Activated CD4-positive, CD25-positive, alpha-beta regulatory T cell (primary cell): ENCODE data around the gene SYMPK.
"Not testable (repeated sequence)": the region's sequence is repeated elsewhere in the genome, so short reads cannot be mapped to it uniquely, and the experiment has no call there.

ENCODE experiments used
- DNase-seq, 4 experiments: peaks; one replicate each; lab custom pipeline; 2025; lab: John Stamatoyannopoulos, UW

Gene SYMPK

GRCh38 chr19:45804140-45804958 is 58.6 kb downstream of the SYMPK start:
- no peak for DNase-seq

GRCh38 chr19:45801603-45802175 is 61.3 kb downstream of the SYMPK start:
- DNase-seq, result no peak

- DNase-seq, result no peak
Observed at GRCh38 chr19:45800070-45800553, 62.8 kb downstream of the SYMPK start.

- DNase-seq, result not testable (repeated sequence)
Observed at GRCh38 chr19:45799541-45799940, 63.4 kb downstream of the SYMPK start.

- peak in 1 of 4 experiments; percentile 19 for DNase-seq
Observed at GRCh38 chr19:45798995-45799517, 63.9 kb downstream of the SYMPK start.

- DNase-seq, result no peak
Observed at GRCh38 chr19:45794627-45795026, 68.3 kb downstream of the SYMPK start.

GRCh38 chr19:45793876-45794275 is 69.1 kb downstream of the SYMPK start:
- no peak for DNase-seq

GRCh38 chr19:45793178-45793564 is 69.8 kb downstream of the SYMPK start:
- no peak for DNase-seq

GRCh38 chr19:45792470-45793177 is 70.3 kb downstream of the SYMPK start, which contains the start of gene DMWD:
Gene DMWD, minus strand, starts transcription at chr19:45792845. Its CDS starts 89 bp downstream, at chr19:45792756.
- peak; percentile 99 for DNase-seq

- no peak for DNase-seq
Observed at GRCh38 chr19:45791744-45792469, 71.0 kb downstream of the SYMPK start.

- no peak for DNase-seq
Observed at GRCh38 chr19:45790942-45791341, 72.0 kb downstream of the SYMPK start.

GRCh38 chr19:45789035-45789786 is 73.7 kb downstream of the SYMPK start:
- DNase-seq, result no peak

GRCh38 chr19:45786533-45786894 is 76.4 kb downstream of the SYMPK start:
- no peak for DNase-seq

- DNase-seq, result no peak
Observed at GRCh38 chr19:45785781-45786532, 77.0 kb downstream of the SYMPK start.

GRCh38 chr19:45785097-45785496 is 77.8 kb downstream of the SYMPK start:
- DNase-seq, result no peak

- DNase-seq, result no peak
Observed at GRCh38 chr19:45784096-45784495, 78.9 kb downstream of the SYMPK start.

GRCh38 chr19:45782820-45783785 is 79.8 kb downstream of the SYMPK start:
- DNase-seq, result no peak

GRCh38 chr19:45782162-45782691 is 80.7 kb downstream of the SYMPK start, which contains the start of gene DMPK:
Gene DMPK, minus strand, starts transcription at chr19:45782490. Its CDS starts 138 bp downstream, at chr19:45782352.
- DNase-seq, result no peak
